HT-29 (cell line): ENCODE data around the gene MYO5B. TPM values are rescaled to one million over a fixed set of nuclear protein-coding genes. Genes with fewer than 3 reads are reported as not detected.

Experiments used
- DNase-seq: peaks from one replicate; pipeline ENCODE4 v3.0.0-alpha.2; 2015; ENCODE audit warnings: low spot score
- total RNA-seq: library from RNA; depleted of rRNA; stranded (reverse); fragments of >200 nt; shearing (Covaris generic); gene quantifications from 2 replicates; pipeline ENCODE4 v1.2.3, GENCODE V29; 2014

The MYO5B gene
- total RNA-seq, 1 experiment from 2014 or later, result 29.3 TPM

GRCh38 chr18:49886891-49887764 lies 307.8 kb downstream of the MYO5B start:
- DNase-seq, result no peak

- DNase-seq, result no peak
Observed at GRCh38 chr18:49884959-49885358, 310.0 kb downstream of the MYO5B start.

- DNase-seq, result no peak
Observed at GRCh38 chr18:49884465-49884864, 310.5 kb downstream of the MYO5B start.

GRCh38 chr18:49880661-49881060 lies 314.3 kb downstream of the MYO5B start:
- no peak for DNase-seq

- no peak for DNase-seq
Observed at GRCh38 chr18:49879271-49879580, 315.7 kb downstream of the MYO5B start.

- DNase-seq, result no peak
Observed at GRCh38 chr18:49878567-49879270, 316.2 kb downstream of the MYO5B start.

GRCh38 chr18:49878015-49878414 lies 316.9 kb downstream of the MYO5B start:
- no peak for DNase-seq

- DNase-seq, result no peak
Observed at GRCh38 chr18:49876536-49876935, 318.4 kb downstream of the MYO5B start.

GRCh38 chr18:49875783-49876182 lies 319.2 kb downstream of the MYO5B start:
- DNase-seq, result no peak

GRCh38 chr18:49875155-49875554 lies 319.8 kb downstream of the MYO5B start:
- DNase-seq, result no peak

GRCh38 chr18:49874238-49874637 lies 320.7 kb downstream of the MYO5B start:
- DNase-seq, result no peak

- DNase-seq, result no peak
Observed at GRCh38 chr18:49869354-49869753, 325.6 kb downstream of the MYO5B start.

GRCh38 chr18:49866680-49867079 lies 328.3 kb downstream of the MYO5B start:
- DNase-seq, result no peak

- no peak for DNase-seq
Observed at GRCh38 chr18:49865401-49865800, 329.5 kb downstream of the MYO5B start.

- no peak for DNase-seq
Observed at GRCh38 chr18:49863769-49864621, 331.0 kb downstream of the MYO5B start.

- no peak for DNase-seq
Observed at GRCh38 chr18:49862656-49863385, 332.1 kb downstream of the MYO5B start.

- DNase-seq, result no peak
Observed at GRCh38 chr18:49861659-49862058, 333.3 kb downstream of the MYO5B start.

- no peak for DNase-seq
Observed at GRCh38 chr18:49859725-49860124, 335.2 kb downstream of the MYO5B start.

GRCh38 chr18:49859021-49859359 lies 336.0 kb downstream of the MYO5B start:
- no peak for DNase-seq

GRCh38 chr18:49858309-49859020 lies 336.5 kb downstream of the MYO5B start:
- peak; percentile 85 for DNase-seq

GRCh38 chr18:49857708-49858107 lies 337.2 kb downstream of the MYO5B start:
- no peak for DNase-seq
